SU-DHL-6 (cell line): ENCODE measurements around the gene ANXA5.

Experiments used
- H2AFZ ChIP-seq: fragments of 200-600 bp; sonication (generic); 2 replicates; pipeline ENCODE4 v1.6.1; 2014; ENCODE audit warnings: low read depth, mild to moderate bottlenecking, moderate library complexity, mixed read lengths, antibody characterized with exemption, low read length; ENCODE audit not compliant: severe bottlenecking
- H3F3A ChIP-seq: fragments of 200-600 bp; shearing (Covaris generic); 2 replicates; pipeline ENCODE4 v1.6.0; 2016; ENCODE audit warnings: antibody characterized with exemption, mild to moderate bottlenecking; ENCODE audit not compliant: insufficient read depth
- H3K27ac ChIP-seq: fragments of 200-600 bp; sonication (generic); 2 replicates; pipeline ENCODE4 v1.5.1; 2016; ENCODE audit warnings: low read depth, mild to moderate bottlenecking, low read length, moderate library complexity, mixed read lengths
- H3K27me3 ChIP-seq: fragments of 200-600 bp; sonication (generic), shearing (Covaris generic); 2 replicates; pipeline ENCODE4 v1.6.0; 2014; ENCODE audit warnings: mild to moderate bottlenecking, low read length
- H3K36me3 ChIP-seq: fragments of 200-600 bp; sonication (generic); 2 replicates; pipeline ENCODE4 v1.6.1; 2014; ENCODE audit warnings: mild to moderate bottlenecking, low read length, mixed read lengths
- H3K4me2 ChIP-seq: fragments of 300-600, 200-600 bp; shearing (Covaris generic), sonication (generic); 2 replicates; pipeline ENCODE4 v1.6.0; 2014; ENCODE audit warnings: low read length, low read depth, mild to moderate bottlenecking; ENCODE audit not compliant: poor library complexity, severe bottlenecking
- H3K4me3 ChIP-seq: fragments of 200-600 bp; sonication (generic); 2 replicates; pipeline ENCODE4 v1.5.1; 2014; ENCODE audit warnings: antibody characterized with exemption, low read length, mild to moderate bottlenecking, mixed read lengths; ENCODE audit not compliant: insufficient read depth, poor library complexity, severe bottlenecking
- H3K79me2 ChIP-seq: fragments of 200-600 bp; sonication (generic); 2 replicates; pipeline ENCODE4 v1.6.1; 2014; ENCODE audit warnings: mild to moderate bottlenecking, low read length, moderate library complexity; ENCODE audit not compliant: insufficient read depth
- H3K9ac ChIP-seq: fragments of 200-600 bp; sonication (generic); 2 replicates; pipeline ENCODE4 v1.7.0; 2014; ENCODE audit warnings: mild to moderate bottlenecking, low read length
- H3K9me2 ChIP-seq: fragments of 200-600 bp; sonication (generic); replicated peaks from 2 replicates; pipeline ENCODE4 v1.6.1; 2014; ENCODE audit warnings: low read length; ENCODE audit not compliant: insufficient read depth
- H3K9me3 ChIP-seq: fragments of 200-600 bp; sonication (generic); 2 replicates; pipeline ENCODE4 v1.6.1; 2014; ENCODE audit warnings: low read length, mixed read lengths; ENCODE audit not compliant: insufficient read depth
- H4K20me1 ChIP-seq: fragments of 200-600 bp; sonication (generic); 2 replicates; pipeline ENCODE4 v1.6.1; 2014; ENCODE audit warnings: low read depth, mild to moderate bottlenecking, antibody characterized with exemption, low read length, moderate library complexity, mixed read lengths
- CTCF ChIP-seq: fragments of 200-600 bp; sonication (generic); IDR thresholded peaks from one replicate; pipeline ENCODE4 v1.5.1; 2017; ENCODE audit warnings: antibody characterized with exemption, mild to moderate bottlenecking, low read length, moderate library complexity; ENCODE audit not compliant: insufficient read depth, poor library complexity, severe bottlenecking
- EZH2phosphoT487 ChIP-seq: fragments of 200-600 bp; sonication (generic), shearing (Covaris generic); conservative IDR thresholded peaks from 2 replicates; pipeline ENCODE4 v1.6.1; 2018; ENCODE audit warnings: mild to moderate bottlenecking, antibody characterized with exemption, low read length, moderate library complexity, mixed read lengths

Gene ANXA5

GRCh38 chr4:121697564-121697963 is 784 bp upstream of the ANXA5 start:
- H3K9me3 ChIP-seq = no peaks in the 10 kb centered on the region
- H3K4me3 ChIP-seq = peak overlapping the region; percentile 52
- 0 out of 2 replicates have a peak, but pooled peaks cover 3% of the 10 kb centered on the region for H3F3A ChIP-seq
- H3K27me3 ChIP-seq = no peaks in the 10 kb centered on the region
- TF ChIP-seq EZH2phosphoT487 (no peak), CTCF (no peak)
- peak overlapping the region; percentile 72 for H3K9ac ChIP-seq
- no peak overlapping the region for H3K27ac ChIP-seq
- H4K20me1 ChIP-seq = no peaks in the 10 kb centered on the region
- peak overlapping the region; percentile 35 for H2AFZ ChIP-seq
- no peaks in the 10 kb centered on the region for H3K36me3 ChIP-seq
- H3K4me2 ChIP-seq = peak overlapping the region; percentile 77
- no peaks in the 10 kb centered on the region for H3K79me2 ChIP-seq
- H3K9me2 ChIP-seq = no peaks in the 10 kb centered on the region

DNA sequence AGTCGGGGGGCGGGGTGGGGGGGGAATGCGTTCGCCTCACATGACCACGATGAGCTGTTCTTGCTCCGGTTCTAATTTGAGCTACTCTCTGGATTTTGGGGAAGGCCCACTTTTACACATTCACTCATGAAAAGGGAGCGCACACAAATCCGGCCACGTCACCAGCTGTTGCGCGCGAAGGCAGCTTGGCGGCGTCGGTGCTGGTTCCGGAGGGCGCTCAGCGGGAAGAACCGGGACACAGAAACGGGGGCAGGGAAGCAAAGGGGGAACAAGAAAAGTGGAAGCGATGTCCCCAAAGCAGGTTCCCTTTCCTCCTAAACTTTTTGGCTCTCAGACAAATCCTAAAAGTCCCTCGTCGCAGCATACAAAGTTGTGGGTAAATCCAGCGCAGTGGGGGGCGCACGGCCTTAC is 605 bp downstream of the ANXA5 start:
- Histone ChIP-seq H3K27ac (no peak overlapping the region), H3K9me3 (no peaks in the 10 kb centered on the region), H3K79me2 (no peaks in the 10 kb centered on the region), H3K4me2 (peak overlapping the region; percentile 55), H2AFZ (peak overlapping the region; percentile 64), H3K27me3 (no peaks in the 10 kb centered on the region), H3K9ac (peak overlapping the region; percentile 72), H3K36me3 (no peaks in the 10 kb centered on the region), H3F3A (0 out of 2 replicates have a peak, but pooled peaks cover 3% of the 10 kb centered on the region), H4K20me1 (no peaks in the 10 kb centered on the region), H3K4me3 (peak overlapping the region; percentile 67), H3K9me2 (no peaks in the 10 kb centered on the region)
- no peak for TF ChIP-seq CTCF
- TF ChIP-seq EZH2phosphoT487 = no peak

DNA sequence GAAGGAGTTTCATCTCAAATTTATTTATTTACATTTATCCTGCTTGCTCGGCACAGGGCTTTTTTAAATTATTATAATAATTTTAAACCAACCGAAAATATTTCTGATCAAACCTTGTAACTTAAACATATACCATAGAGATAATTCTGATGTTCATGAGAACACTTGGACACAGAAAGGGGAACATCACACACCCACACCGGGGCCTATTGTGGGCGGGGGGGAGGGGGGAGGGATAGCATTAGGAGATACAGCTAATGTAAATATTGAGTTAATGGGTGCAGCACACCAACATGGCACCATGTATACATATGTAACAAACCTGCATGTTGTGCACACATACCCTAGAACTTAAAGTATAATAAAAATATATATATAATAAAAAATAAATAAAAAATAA is 2.9 kb downstream of the ANXA5 start:
- no peaks in the 10 kb centered on the region for H3K27me3 ChIP-seq
- no peaks in the 10 kb centered on the region for H3K9me2 ChIP-seq
- no peak overlapping the region for H3K4me3 ChIP-seq
- no peaks in the 10 kb centered on the region for H3K9me3 ChIP-seq
- H3F3A ChIP-seq = 0 out of 2 replicates have a peak, but pooled peaks cover 3% of the 10 kb centered on the region
- H3K79me2 ChIP-seq = no peaks in the 10 kb centered on the region
- no peaks in the 10 kb centered on the region for H3K36me3 ChIP-seq
- no peak for TF ChIP-seq EZH2phosphoT487
- no peak for TF ChIP-seq CTCF
- H4K20me1 ChIP-seq = no peaks in the 10 kb centered on the region
- H2AFZ ChIP-seq = no peak overlapping the region
- H3K27ac ChIP-seq = no peak overlapping the region
- no peak overlapping the region for H3K4me2 ChIP-seq
- H3K9ac ChIP-seq = no peak overlapping the region
